HCT116 (cell line): ENCODE data around the gene SPTY2D1. TPM values are rescaled to one million over a fixed set of nuclear protein-coding genes. Genes with fewer than 3 reads are reported as not detected.

ENCODE experiments used
- ATAC-seq: fragments of 200-7000 bp; cut with Tn5 transposase; 2 replicates; pipeline ENCODE4 v1.9.1; 2020; ENCODE audit warnings: mild to moderate bottlenecking, moderate library complexity
- BruUV-seq: library from RNA; stranded (reverse); fragments of 400-500 nt; replicated peaks from 2 replicates; lab custom pipeline; 2021; lab: Mats Ljungman, UMichigan
- CTCF ChIA-PET: fragments of 300-600 bp; sonication (Branson Sonifier 250); formaldehyde crosslinking; loops from one replicate; lab custom pipeline; 2021; ENCODE audit warnings: antibody characterized with exemption; lab: Charles Lee
- POLR2A ChIA-PET: fragments of 300-600, 350-600 bp; sonication (Branson Sonifier 250); formaldehyde crosslinking; loops from one replicate; lab custom pipeline; 2021; ENCODE audit warnings: antibody characterized with exemption; lab: Charles Lee
- RAD21 ChIA-PET, 2 experiments: fragments of 300-600 bp; sonication (Branson Sonifier 250); formaldehyde crosslinking; loops; one replicate each; lab custom pipeline; 2023; ENCODE audit warnings: low total read pairs in 2 of 2; ENCODE audit not compliant: uncharacterized antibody in 2 of 2, unreplicated experiment in 2 of 2, low non-redundant PET in 1 of 2; lab: Charles Lee
- DNase-seq: peaks from one replicate; pipeline ENCODE4 v3.0.0-alpha.2; 2010; ENCODE audit warnings: low read depth, low spot score
- H2AFZ ChIP-seq: fragments of 200-600 bp; shearing (Covaris generic), sonication (generic); 2 replicates; pipeline ENCODE4 v1.6.1; 2017; ENCODE audit warnings: low read depth, mixed run types, mixed read lengths, antibody characterized with exemption, low read length; ENCODE audit not compliant: poor library complexity, severe bottlenecking
- H3K27ac ChIP-seq: 2 replicates; pipeline ENCODE4 v1.5.1; 2012; ENCODE audit warnings: low read depth, low read length
- H3K27me3 ChIP-seq: fragments of 200-600 bp; sonication (generic); 2 replicates; pipeline ENCODE4 v1.6.1; 2016; ENCODE audit warnings: mixed run types, low read length, mixed read lengths; ENCODE audit not compliant: insufficient read depth
- H3K36me3 ChIP-seq, 2 experiments: fragments of 200-500 bp in 1 of 2; fragments of 200-600 bp in 1 of 2; sonication (Bioruptor generic) in 1 of 2; sonication (generic) in 1 of 2; 2 replicates each; pipeline versions ENCODE4 v1.5.1 to v1.6.1; 2014 to 2016; ENCODE audit warnings: low read length in 2 of 2, inconsistent platforms in 1 of 2, mixed read lengths in 1 of 2, mixed run types in 1 of 2; ENCODE audit not compliant: insufficient read depth in 2 of 2, control insufficient read depth in 1 of 2
- H3K4me1 ChIP-seq, 2 experiments: fragments of 200-600 bp in 1 of 2; sonication (generic) in 1 of 2; 2 replicates each; pipeline versions ENCODE4 v1.5.1 to v1.6.1; 2012 to 2017; ENCODE audit warnings: low read length in 2 of 2, inconsistent platforms in 1 of 2, mild to moderate bottlenecking in 1 of 2, mixed read lengths in 1 of 2, mixed run types in 1 of 2, moderate library complexity in 1 of 2; ENCODE audit not compliant: insufficient read depth in 2 of 2, control insufficient read depth in 1 of 2
- H3K4me2 ChIP-seq: fragments of 200-600 bp; sonication (generic); 2 replicates; pipeline ENCODE4 v1.6.1; 2017; ENCODE audit warnings: mixed run types, low read length, mixed read lengths
- H3K4me3 ChIP-seq, 2 experiments: fragments of 200-600 bp in 1 of 2; sonication (generic) in 1 of 2; replicated peaks in 1 of 2; 2 replicates each; pipeline ENCODE4 v1.5.1; 2011 to 2016; ENCODE audit warnings: low read length in 2 of 2, control low read depth in 1 of 2, low read depth in 1 of 2, mild to moderate bottlenecking in 1 of 2, mixed read lengths in 1 of 2, mixed run types in 1 of 2
- H3K79me2 ChIP-seq: fragments of 200-600 bp; sonication (generic); 2 replicates; pipeline ENCODE4 v1.6.1; 2017; ENCODE audit warnings: mild to moderate bottlenecking, mixed run types, low read length, moderate library complexity, mixed read lengths; ENCODE audit not compliant: insufficient read depth
- H3K9ac ChIP-seq: fragments of 200-600 bp; sonication (generic); 2 replicates; pipeline ENCODE4 v1.6.1; 2016; ENCODE audit warnings: low read length, mixed read lengths
- H3K9me2 ChIP-seq: fragments of 200-600 bp; sonication (generic), shearing (Covaris generic); 2 replicates; pipeline ENCODE4 v1.6.1; 2017; ENCODE audit warnings: mixed run types, mild to moderate bottlenecking, moderate library complexity; ENCODE audit not compliant: insufficient read depth
- H3K9me3 ChIP-seq, 2 experiments: fragments of 200-500 bp in 1 of 2; fragments of 200-600 bp in 1 of 2; sonication (Bioruptor generic) in 1 of 2; sonication (generic) in 1 of 2; 2 replicates each; pipeline ENCODE4 v1.6.1; 2014 to 2017; ENCODE audit warnings: low read length in 2 of 2, mixed read lengths in 2 of 2, inconsistent platforms in 1 of 2, low read depth in 1 of 2, mild to moderate bottlenecking in 1 of 2, mixed run types in 1 of 2, moderate library complexity in 1 of 2; ENCODE audit not compliant: control insufficient read depth in 1 of 2, insufficient read depth in 1 of 2
- H4K20me1 ChIP-seq: fragments of 200-600 bp; sonication (generic), shearing (Covaris generic); 2 replicates; pipeline ENCODE4 v1.6.1; 2017; ENCODE audit warnings: mixed run types, mild to moderate bottlenecking, moderate library complexity; ENCODE audit not compliant: insufficient read depth
- ATF3 ChIP-seq: IDR thresholded peaks from 2 replicates; pipeline ENCODE4 v1.6.1; 2012
- EGR1 ChIP-seq: IDR thresholded peaks from 2 replicates; pipeline ENCODE4 v1.6.1; 2012; ENCODE audit warnings: low read depth
- ELF1 ChIP-seq: IDR thresholded peaks from 2 replicates; pipeline ENCODE4 v1.6.1; 2012; ENCODE audit warnings: low read depth, borderline replicate concordance
- EZH2 ChIP-seq: fragments of 200-600 bp; sonication (generic); IDR thresholded peaks from 2 replicates; pipeline ENCODE4 v1.6.1; 2017; ENCODE audit warnings: antibody characterized with exemption, mixed run types
- FOSL1 ChIP-seq: IDR thresholded peaks from 2 replicates; pipeline ENCODE4 v1.6.1; 2012; ENCODE audit warnings: low read depth
- JUND ChIP-seq: IDR thresholded peaks from 2 replicates; pipeline ENCODE4 v1.6.1; 2012
- MAX ChIP-seq: IDR thresholded peaks from 2 replicates; pipeline ENCODE4 v1.6.1; 2012
- POLR2AphosphoS5 ChIP-seq: IDR thresholded peaks from 2 replicates; pipeline ENCODE4 v1.6.1; 2011; ENCODE audit warnings: mild to moderate bottlenecking, low read depth, low read length, moderate library complexity
- SIN3A ChIP-seq: IDR thresholded peaks from 2 replicates; pipeline ENCODE4 v1.6.1; 2012; ENCODE audit warnings: low read depth
- TCF7L2 ChIP-seq: IDR thresholded peaks from 2 replicates; pipeline ENCODE4 v1.7.0; 2011; ENCODE audit warnings: borderline replicate concordance, inconsistent platforms; ENCODE audit not compliant: insufficient read depth, insufficient read length; ENCODE audit errors: extremely low read depth
- ZBTB33 ChIP-seq: IDR thresholded peaks from 2 replicates; pipeline ENCODE4 v1.6.1; 2011; ENCODE audit warnings: mild to moderate bottlenecking, low read length, moderate library complexity; ENCODE audit not compliant: insufficient replicate concordance; ENCODE audit errors: extremely low read depth
- ZFX ChIP-seq: fragments of 450-650 bp; IDR thresholded peaks from 2 replicates; pipeline ENCODE4 v1.6.1; 2017
- intact Hi-C: fragments of 100-400 bp; cut with micrococcal nuclease; formaldehyde crosslinking; loops from 2 replicates; pipeline ENCODE4 v1.10.0; 2022
- total RNA-seq: library from RNA; stranded (reverse); gene quantifications from one replicate; pipeline ENCODE4 v1.2.1, GENCODE V29; 2021; ENCODE audit not compliant: unreplicated experiment

Gene SPTY2D1
- total RNA-seq, 1 experiment from 2014 or later = 19.7 TPM

GRCh38 chr11:18618342-18619025 lies 15.7 kb downstream of the SPTY2D1 start:
- intact Hi-C loops = no loop called here
- Histone ChIP-seq H3K4me2 (no peak overlapping the region), H3K27me3 (no peaks in the 10 kb centered on the region), H3K4me3 (no peak overlapping the region), H3K4me1 (no peaks in the 10 kb centered on the region), H3K9me3 (no peaks in the 10 kb centered on the region), H3K9me2 (no peaks in the 10 kb centered on the region), H4K20me1 (no peaks in the 10 kb centered on the region), H2AFZ (no peak overlapping the region), H3K36me3 (peaks cover 2 to 21% of the 10 kb centered on the region in 2 experiments; a peak in 1 of 4 replicates), H3K9ac (no peak overlapping the region), H3K27ac (no peak overlapping the region), H3K79me2 (peaks cover 53% of the 10 kb centered on the region)
- ChIA-PET CTCF (interaction anchor here (1.0 kb wide), 1 partner anchor 109 kb away, joined by 3 read pairs; no protein-coding TSS in a partner anchor), POLR2A (no interaction called here), RAD21 (no interaction called here)
- no TSS peak for BruUV-seq
- no peak for ATAC-seq
- DNase-seq = no peak
- TF ChIP-seq EGR1 (no peak), TCF7L2 (no peak), ZBTB33 (no peak), JUND (no peak), SIN3A (no peak), ELF1 (no peak), ZFX (no peak), POLR2AphosphoS5 (no peak), FOSL1 (no peak), ATF3 (no peak), EZH2 (no peak), MAX (no peak)
